Mucosa of descending colon (tissue), 3 donors: ENCODE data around the gene ZYG11B. TPM values are rescaled to one million over a fixed set of nuclear protein-coding genes. Genes with fewer than 3 reads are reported as not detected.
"Not testable (repeated sequence)": the region's sequence is repeated elsewhere in the genome, so short reads cannot be mapped to it uniquely, and the experiment has no call there.

Experiments used
- ATAC-seq: fragments of 200-7000 bp; cut with Tn5 transposase; one replicate; pipeline ENCODE4 v1.9.1; 2020; ENCODE audit warnings: mild to moderate bottlenecking, moderate library complexity
- DNase-seq, 3 donors: peaks; one replicate each; pipeline ENCODE4 v3.0.0-alpha.2; 2020
- H3K36me3 ChIP-seq: fragments of 200-600 bp; one replicate; pipeline ENCODE4 v1.8.0; 2021; ENCODE audit warnings: low read depth, mild to moderate bottlenecking
- H3K4me1 ChIP-seq: fragments of 200-600 bp; one replicate; pipeline ENCODE4 v1.8.0; 2021; ENCODE audit warnings: low read depth, mild to moderate bottlenecking
- H3K4me3 ChIP-seq: fragments of 200-600 bp; one replicate; pipeline ENCODE4 v1.8.0; 2021; ENCODE audit warnings: mild to moderate bottlenecking
- H3K9me3 ChIP-seq: fragments of 200-600 bp; one replicate; pipeline ENCODE4 v1.8.0; 2021; ENCODE audit warnings: mild to moderate bottlenecking
- intact Hi-C, 2 donors: fragments of 100-400 bp; cut with DNase I in 1 of 2; cut with micrococcal nuclease in 1 of 2; formaldehyde crosslinking; loops; one replicate each; pipeline versions ENCODE4 v1.11.0 to v1.11.1; 2022; cut with DNase I, micrococcal nuclease
- total RNA-seq, 3 donors: library from RNA; stranded (reverse); fragmentation: NEBNext Ultra II Directional in 2 of 3; extraction: Animal tissue kit (Norgen Biotek cat#: 25700) in 2 of 3; gene quantifications; one replicate each; pipeline versions ENCODE4 v1.2.1 to v1.2.4, GENCODE V29; 2021 to 2023
- TF ChIP-seq, protein P1 (sequence below): fragments of 200-600 bp; IDR thresholded peaks from one replicate; pipeline ENCODE4 v1.8.0; 2022; ENCODE audit warnings: antibody characterized with exemption, mild to moderate bottlenecking
- donor health status: DM: no; HTN: no; CAD: no; lungs with moderate emphysema.
- donor health status: DM: no; HTN: no; CAD: no.
- donor health status: DM: no; HTN: yes; CAD: no.

The ZYG11B gene
- total RNA-seq, 3 donors from 2014 or later: 28.6 to 56.6 (median 35.7) TPM

DNA sequence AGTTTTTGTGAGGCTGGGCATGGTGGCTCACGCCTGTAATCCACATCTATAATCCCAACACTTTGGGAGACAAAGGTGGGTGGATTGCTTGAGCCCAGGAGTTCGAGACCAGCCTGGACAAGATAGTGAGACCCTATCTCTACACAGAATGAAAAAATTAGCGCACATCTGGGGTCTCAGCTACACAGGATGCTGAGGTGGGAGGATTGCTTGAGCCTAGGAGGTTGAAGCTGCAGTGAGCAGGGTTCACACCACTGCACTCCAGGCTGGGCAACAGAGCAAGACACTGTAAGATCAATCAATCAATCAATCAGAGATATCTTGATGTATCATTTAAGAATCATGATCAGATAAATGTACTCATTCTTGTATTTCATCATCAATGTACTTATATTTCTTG, 7.1 kb downstream of the ZYG11B start:
- DNase-seq (no peak), ATAC-seq (no peak)
- TF ChIP-seq, protein P1, sequence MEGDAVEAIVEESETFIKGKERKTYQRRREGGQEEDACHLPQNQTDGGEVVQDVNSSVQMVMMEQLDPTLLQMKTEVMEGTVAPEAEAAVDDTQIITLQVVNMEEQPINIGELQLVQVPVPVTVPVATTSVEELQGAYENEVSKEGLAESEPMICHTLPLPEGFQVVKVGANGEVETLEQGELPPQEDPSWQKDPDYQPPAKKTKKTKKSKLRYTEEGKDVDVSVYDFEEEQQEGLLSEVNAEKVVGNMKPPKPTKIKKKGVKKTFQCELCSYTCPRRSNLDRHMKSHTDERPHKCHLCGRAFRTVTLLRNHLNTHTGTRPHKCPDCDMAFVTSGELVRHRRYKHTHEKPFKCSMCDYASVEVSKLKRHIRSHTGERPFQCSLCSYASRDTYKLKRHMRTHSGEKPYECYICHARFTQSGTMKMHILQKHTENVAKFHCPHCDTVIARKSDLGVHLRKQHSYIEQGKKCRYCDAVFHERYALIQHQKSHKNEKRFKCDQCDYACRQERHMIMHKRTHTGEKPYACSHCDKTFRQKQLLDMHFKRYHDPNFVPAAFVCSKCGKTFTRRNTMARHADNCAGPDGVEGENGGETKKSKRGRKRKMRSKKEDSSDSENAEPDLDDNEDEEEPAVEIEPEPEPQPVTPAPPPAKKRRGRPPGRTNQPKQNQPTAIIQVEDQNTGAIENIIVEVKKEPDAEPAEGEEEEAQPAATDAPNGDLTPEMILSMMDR: no peak
- Histone ChIP-seq H3K9me3 (no peaks in the 10 kb centered on the region), H3K4me1 (no peaks in the 10 kb centered on the region), H3K4me3 (no peak overlapping the region), H3K36me3 (no peaks in the 10 kb centered on the region)
- intact Hi-C loops: no loop called here

DNA sequence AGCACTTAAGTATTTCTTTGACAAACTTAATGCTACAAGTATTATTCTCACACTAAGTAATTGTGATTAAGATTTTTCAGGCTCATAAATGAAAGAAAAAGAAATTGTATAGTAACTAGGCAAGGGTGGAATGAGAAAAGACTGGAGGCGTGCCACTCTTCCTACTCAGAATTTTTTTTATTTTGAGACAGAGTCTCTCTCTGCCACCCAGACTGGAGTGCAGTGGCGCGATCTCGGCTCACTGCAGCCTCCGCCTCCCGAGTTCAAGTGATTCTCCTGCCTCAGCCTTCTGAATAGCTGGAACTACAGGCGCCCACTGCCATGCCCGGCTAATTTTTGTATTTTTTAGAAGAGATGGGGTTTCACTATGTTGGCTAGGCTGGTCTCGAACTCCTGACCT, 9.1 kb downstream of the ZYG11B start:
- H3K4me3 ChIP-seq, intact Hi-C loops, H3K4me1 ChIP-seq, ATAC-seq, H3K36me3 ChIP-seq, H3K9me3 ChIP-seq, DNase-seq: not testable (repeated sequence)

DNA sequence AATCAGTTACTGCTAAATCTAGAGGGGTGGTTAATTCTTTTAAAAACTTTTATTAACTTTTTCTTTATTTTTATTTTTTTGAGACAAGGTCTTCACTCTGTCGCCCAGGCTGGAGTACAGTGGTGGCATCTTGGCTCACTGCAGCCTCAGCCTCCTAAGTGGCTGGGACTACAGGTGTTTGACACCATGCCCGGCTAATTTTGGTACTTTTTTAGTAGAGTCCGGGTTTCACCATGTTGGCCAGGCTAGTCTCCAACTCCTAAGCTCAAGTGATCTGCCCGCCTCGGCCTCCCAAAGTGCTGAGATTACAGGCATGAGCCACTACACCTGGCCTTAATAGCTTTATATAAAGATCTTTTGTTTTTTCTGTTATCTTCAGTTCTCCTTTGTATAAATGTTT, 11.9 kb downstream of the ZYG11B start:
- Histone ChIP-seq H3K4me3 (no peak overlapping the region), H3K9me3 (no peaks in the 10 kb centered on the region), H3K36me3 (no peaks in the 10 kb centered on the region), H3K4me1 (peaks cover 6% of the 10 kb centered on the region)
- TF ChIP-seq, protein P1: no peak
- DNase-seq (no peak), ATAC-seq (no peak)
- intact Hi-C loops: no loop called here

DNA sequence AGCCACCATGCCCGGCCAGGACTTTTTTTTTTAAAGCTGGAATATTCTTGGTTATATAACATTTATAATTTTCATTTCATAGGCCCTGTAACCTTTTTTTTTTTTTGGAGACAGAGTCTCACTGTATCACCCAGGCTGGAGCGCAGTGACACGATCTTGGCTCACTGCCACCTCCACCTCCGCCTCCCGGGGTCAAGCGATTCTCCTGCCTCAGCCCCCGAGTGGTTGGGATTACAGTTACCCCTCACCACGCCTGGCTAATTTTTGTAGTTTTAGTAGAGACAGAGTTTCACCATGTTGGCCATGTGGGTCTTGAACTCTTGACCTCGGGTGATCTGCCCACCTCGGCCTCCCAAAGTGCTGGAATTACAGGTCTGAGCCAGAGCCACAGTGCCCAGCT, 12.6 kb downstream of the ZYG11B start:
- Histone ChIP-seq H3K9me3 (no peaks in the 10 kb centered on the region), H3K36me3 (no peaks in the 10 kb centered on the region), H3K4me3 (no peak overlapping the region), H3K4me1 (peaks cover 6% of the 10 kb centered on the region)
- intact Hi-C loops: no loop called here
- TF ChIP-seq, protein P1: no peak
- ATAC-seq (no peak), DNase-seq (no peak)

DNA sequence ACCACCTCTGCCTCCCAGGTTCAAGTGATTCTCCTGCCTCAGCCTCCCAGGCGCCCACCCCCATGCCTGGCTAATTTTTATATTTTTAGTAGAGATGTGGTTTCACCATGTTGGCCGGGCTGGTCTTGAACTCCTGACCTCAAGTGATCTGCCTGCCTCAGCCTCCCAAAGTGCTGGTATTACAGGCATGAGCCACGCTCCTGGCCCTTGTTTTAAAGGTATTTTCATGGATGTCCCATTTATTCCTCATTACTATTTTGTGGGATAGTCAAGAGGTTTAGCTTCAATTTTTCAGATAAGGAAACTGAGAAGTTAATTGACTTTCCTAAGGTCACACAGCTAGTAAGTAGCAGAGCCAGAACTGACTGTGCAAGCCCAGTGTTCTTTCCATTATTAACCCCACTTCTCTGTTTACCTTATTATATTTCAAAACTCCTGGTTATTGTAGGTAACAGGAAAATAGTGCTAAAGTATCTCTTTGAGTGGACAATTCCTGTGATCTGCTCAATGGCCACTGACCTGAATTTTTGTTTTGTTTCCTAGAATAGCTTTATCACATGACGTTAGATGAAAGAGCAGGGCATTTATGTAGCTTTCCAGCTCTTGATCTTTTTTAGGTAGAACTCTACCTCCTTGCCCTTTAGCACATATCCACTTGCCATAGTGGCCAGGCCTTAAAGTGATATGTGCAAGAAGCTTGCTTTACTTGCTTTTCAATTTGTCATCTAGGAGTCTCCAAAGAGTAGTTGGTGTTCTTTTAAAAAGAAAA, 13.6 kb downstream of the ZYG11B start:
- Histone ChIP-seq H3K9me3 (no peaks in the 10 kb centered on the region), H3K4me3 (no peak overlapping the region), H3K36me3 (no peaks in the 10 kb centered on the region), H3K4me1 (peaks cover 6% of the 10 kb centered on the region)
- TF ChIP-seq, protein P1: no peak
- ATAC-seq: no peak
- no peak for DNase-seq
- intact Hi-C loops: no loop called here

DNA sequence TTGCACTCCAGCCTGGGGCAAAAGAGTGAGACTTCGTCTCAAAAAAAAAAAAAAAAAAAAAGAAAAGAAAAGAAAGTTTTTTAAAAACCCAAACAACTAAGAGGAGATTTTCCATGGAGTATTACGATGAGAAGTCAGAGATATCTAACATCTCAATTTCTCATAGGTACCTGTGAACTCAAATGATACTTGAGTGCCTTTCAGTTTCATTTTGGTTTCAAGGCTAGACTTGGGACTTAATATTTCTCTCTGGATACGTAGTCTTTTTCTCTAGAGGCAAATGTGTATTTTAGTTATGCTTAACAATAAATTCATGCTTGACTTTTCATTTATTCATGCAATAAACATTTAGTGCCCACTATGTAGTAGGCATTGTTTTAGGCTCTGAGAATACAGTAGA, 15.0 kb downstream of the ZYG11B start:
- Histone ChIP-seq H3K4me3 (no peak overlapping the region), H3K4me1 (peaks cover 6% of the 10 kb centered on the region), H3K36me3 (no peaks in the 10 kb centered on the region), H3K9me3 (no peaks in the 10 kb centered on the region)
- TF ChIP-seq, protein P1: no peak
- no peak for ATAC-seq
- intact Hi-C loops: no loop called here
- no peak for DNase-seq
